Measurements from ENCODE around the gene NCAPD3. TPM values are rescaled to one million over a fixed set of nuclear protein-coding genes. Genes with fewer than 3 reads are reported as not detected.
A peak's percentile ranks its signal among the peaks of the same experiment; 100 is the strongest.

Gene NCAPD3
- total RNA-seq, 2 donors from 2014 or later: 42.6 to 45.5 TPM

DNA sequence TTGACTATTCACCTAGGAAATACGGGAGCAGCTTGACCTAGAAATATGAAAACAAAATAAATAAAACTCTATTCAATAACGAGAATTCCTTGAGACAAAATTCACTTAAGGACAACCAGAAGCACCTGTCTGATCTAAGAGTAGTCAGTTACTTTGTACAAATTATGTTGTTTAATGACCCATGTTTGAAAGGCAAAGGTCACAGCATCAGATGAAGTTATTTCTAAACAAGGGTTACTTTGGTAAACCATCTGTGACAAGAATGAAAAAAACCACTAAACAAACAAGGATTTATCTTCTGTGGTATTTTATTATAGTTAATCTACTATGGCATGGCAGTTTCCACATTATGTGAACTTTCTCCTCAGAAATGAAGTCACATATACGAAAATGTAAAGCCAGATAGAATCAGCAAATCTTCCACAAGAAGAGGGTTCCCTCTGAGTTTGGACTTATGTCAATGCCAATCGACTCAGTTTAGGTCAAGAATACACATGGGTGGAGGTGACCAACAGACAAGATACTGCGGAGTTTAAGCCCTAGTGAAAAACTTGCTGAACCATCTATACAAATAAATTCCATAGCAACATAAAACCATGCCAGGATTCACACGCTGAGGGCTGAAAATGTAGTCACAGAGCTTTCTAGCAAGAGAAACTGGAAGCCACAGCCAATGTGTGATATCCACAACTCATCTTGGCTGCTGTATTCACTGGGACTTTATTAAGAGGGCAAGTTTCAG is 53.4 kb downstream of the NCAPD3 start:
- DNase-seq: no peak
- TF ChIP-seq, protein P1, sequence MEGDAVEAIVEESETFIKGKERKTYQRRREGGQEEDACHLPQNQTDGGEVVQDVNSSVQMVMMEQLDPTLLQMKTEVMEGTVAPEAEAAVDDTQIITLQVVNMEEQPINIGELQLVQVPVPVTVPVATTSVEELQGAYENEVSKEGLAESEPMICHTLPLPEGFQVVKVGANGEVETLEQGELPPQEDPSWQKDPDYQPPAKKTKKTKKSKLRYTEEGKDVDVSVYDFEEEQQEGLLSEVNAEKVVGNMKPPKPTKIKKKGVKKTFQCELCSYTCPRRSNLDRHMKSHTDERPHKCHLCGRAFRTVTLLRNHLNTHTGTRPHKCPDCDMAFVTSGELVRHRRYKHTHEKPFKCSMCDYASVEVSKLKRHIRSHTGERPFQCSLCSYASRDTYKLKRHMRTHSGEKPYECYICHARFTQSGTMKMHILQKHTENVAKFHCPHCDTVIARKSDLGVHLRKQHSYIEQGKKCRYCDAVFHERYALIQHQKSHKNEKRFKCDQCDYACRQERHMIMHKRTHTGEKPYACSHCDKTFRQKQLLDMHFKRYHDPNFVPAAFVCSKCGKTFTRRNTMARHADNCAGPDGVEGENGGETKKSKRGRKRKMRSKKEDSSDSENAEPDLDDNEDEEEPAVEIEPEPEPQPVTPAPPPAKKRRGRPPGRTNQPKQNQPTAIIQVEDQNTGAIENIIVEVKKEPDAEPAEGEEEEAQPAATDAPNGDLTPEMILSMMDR (conservative IDR thresholded peaks at IDR 0.05): no peak
- Histone ChIP-seq H3K4me3 (ENCODE audit: low read length) (peak overlapping the region; percentile 71), H3K9ac (ENCODE audit: extremely low read depth, low read length, poor library complexity, severe bottlenecking) (no peak overlapping the region), H3K9me3 (ENCODE audit: control insufficient read depth, low read length) (peaks cover 66% of the 10 kb centered on the region), H3K36me3 (ENCODE audit: control insufficient read depth, insufficient read depth, low read length) (peaks cover 84% of the 10 kb centered on the region), H3K27ac (ENCODE audit: low read depth, low read length) (no peak overlapping the region), H3K27me3 (ENCODE audit: control insufficient read depth, insufficient read depth, low read length, poor library complexity, severe bottlenecking) (no peaks in the 10 kb centered on the region), H3K4me1 (ENCODE audit: control insufficient read depth, insufficient read depth, low read length) (no peaks in the 10 kb centered on the region)
- Mint-ChIP-seq H3K27me3 (ENCODE audit: insufficient read depth) (no peaks in the 10 kb centered on the region), H3K4me3 (no peak overlapping the region), H3K4me1 (no peaks in the 10 kb centered on the region), H3K27ac (no peak overlapping the region), H3K36me3 (ENCODE audit: low read depth) (peaks cover 91% of the 10 kb centered on the region), H3K9me3 (peaks cover 65% of the 10 kb centered on the region)
- WGBS, 2 experiments (ENCODE audit: insufficient coverage in 1 of 2, insufficient read length in 1 of 2): 96 to 98% methylated on average over 5 to 6 of the region's 6 CpGs

DNA sequence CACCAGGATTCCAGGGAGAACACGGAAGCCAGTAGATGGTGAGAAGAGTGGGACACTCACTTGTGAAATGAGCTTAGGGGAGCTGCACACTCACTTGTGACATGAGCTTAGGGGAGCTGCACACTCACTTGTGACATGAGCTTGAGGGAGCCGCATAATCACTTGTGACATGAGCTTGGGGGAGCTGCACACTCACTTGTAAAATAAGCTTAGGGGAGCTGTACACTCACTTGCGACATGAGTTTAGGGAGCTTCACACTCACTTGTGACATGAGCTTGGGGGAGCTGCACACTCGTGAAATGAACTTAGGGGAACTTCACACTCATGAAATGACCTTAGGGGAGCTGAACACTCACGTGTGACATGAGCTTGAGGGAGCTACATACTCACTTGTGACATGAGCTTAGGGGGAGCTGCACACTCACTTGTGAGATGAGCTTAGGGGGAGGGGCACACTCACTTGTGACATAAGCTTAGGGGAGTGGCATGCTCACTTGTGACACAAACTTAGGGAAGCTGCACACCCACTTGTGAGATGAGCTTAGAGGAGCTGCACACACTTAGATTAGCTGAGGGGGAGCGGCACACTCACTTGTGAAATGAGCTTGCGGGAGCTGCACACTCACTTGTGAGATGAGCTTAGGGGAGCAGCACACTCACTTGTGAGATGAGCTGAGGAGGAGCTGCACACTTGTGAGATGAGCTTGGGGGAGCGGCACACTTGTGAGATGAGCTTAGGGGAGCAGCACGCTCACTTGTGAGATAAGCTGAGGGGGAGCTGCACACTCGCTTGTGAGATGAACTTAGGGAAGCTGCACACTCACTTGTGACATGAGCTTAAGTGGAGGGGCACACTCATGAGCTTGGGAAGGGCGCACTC is 59.0 kb downstream of the NCAPD3 start:
- Histone ChIP-seq H3K36me3 (ENCODE audit: control insufficient read depth, insufficient read depth, low read length) (peaks cover 84% of the 10 kb centered on the region), H3K4me1 (ENCODE audit: control insufficient read depth, insufficient read depth, low read length) (no peaks in the 10 kb centered on the region), H3K27ac (ENCODE audit: low read depth, low read length) (no peak overlapping the region), H3K4me3 (ENCODE audit: low read length) (peak overlapping the region; percentile 77), H3K27me3 (ENCODE audit: control insufficient read depth, insufficient read depth, low read length, poor library complexity, severe bottlenecking) (no peaks in the 10 kb centered on the region), H3K9me3 (ENCODE audit: control insufficient read depth, low read length) (peaks cover 78% of the 10 kb centered on the region), H3K9ac (ENCODE audit: extremely low read depth, low read length, poor library complexity, severe bottlenecking) (no peak overlapping the region)
- no peaks in the 10 kb centered on the region for H3K4me1 Mint-ChIP-seq
- peak; percentile 63 for DNase-seq
- TF ChIP-seq, protein P1 (conservative IDR thresholded peaks at IDR 0.05): no peak
- peak overlapping the region; percentile 55 for H3K27ac Mint-ChIP-seq
- whole genome bisulfite sequencing, 2 experiments (ENCODE audit: insufficient coverage in 1 of 2, insufficient read length in 1 of 2): 95 to 97% methylated on average over 11 of the region's 11 CpGs
- peaks cover 6% of the 10 kb centered on the region for H3K27me3 Mint-ChIP-seq (ENCODE audit: insufficient read depth)
- peak overlapping the region; percentile 23 for H3K4me3 Mint-ChIP-seq
- H3K36me3 Mint-ChIP-seq (ENCODE audit: low read depth): peaks cover 93% of the 10 kb centered on the region
- peaks cover 79% of the 10 kb centered on the region for H3K9me3 Mint-ChIP-seq

DNA sequence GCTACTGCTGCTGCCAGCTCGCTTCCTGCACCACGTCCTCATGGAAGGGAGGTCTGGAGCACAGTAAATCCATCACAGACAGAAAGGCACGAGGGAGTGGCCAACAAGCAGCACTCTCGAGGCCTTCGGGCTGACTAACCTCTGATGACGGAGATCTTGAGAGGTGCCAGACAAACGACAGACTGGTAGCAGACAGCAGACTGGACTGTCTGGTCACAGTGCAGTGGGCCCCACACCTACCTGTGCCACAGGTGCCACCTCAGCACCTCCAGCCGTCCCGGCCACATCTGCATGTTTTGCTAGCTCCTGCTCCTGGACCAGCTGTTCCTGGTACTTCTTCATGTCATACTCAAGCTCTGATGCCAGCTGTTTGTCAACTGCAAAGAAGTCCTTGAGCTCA is 64.1 kb downstream of the NCAPD3 start:
- Mint-ChIP-seq H3K27me3 (ENCODE audit: insufficient read depth) (peaks cover 3% of the 10 kb centered on the region), H3K4me3 (no peak overlapping the region), H3K36me3 (ENCODE audit: low read depth) (peaks cover 91% of the 10 kb centered on the region), H3K27ac (no peak overlapping the region), H3K9me3 (peaks cover 35% of the 10 kb centered on the region), H3K4me1 (no peaks in the 10 kb centered on the region)
- Histone ChIP-seq H3K4me3 (ENCODE audit: low read length) (no peak overlapping the region), H3K27ac (ENCODE audit: low read depth, low read length) (no peak overlapping the region), H3K27me3 (ENCODE audit: control insufficient read depth, insufficient read depth, low read length, poor library complexity, severe bottlenecking) (no peaks in the 10 kb centered on the region), H3K9ac (ENCODE audit: extremely low read depth, low read length, poor library complexity, severe bottlenecking) (no peak overlapping the region), H3K4me1 (ENCODE audit: control insufficient read depth, insufficient read depth, low read length) (no peaks in the 10 kb centered on the region), H3K9me3 (ENCODE audit: control insufficient read depth, low read length) (peaks cover 37% of the 10 kb centered on the region), H3K36me3 (ENCODE audit: control insufficient read depth, insufficient read depth, low read length) (peaks cover 92% of the 10 kb centered on the region)
- DNase-seq: no peak
- WGBS, 2 experiments (ENCODE audit: insufficient coverage in 1 of 2, insufficient read length in 1 of 2): 84 to 95% methylated on average over 5 to 9 of the region's 9 CpGs
- TF ChIP-seq, protein P1 (conservative IDR thresholded peaks at IDR 0.05): no peak
